Measurements from ENCODE around the gene ZBTB7C.

- TF ChIP-seq CTCF (IDR thresholded peaks at IDR 0.05; ENCODE audit: insufficient read depth, low read length, poor library complexity, severe bottlenecking): no peak
- TF ChIP-seq EZH2phosphoT487 (conservative IDR thresholded peaks at IDR 0.05; ENCODE audit: low read length): no peak
These were observed 1.8 kb downstream of the ZBTB7C start for GRCh38 chr18:48407358-48407757.

Measured in SU-DHL-6 (cell line).